DOHH2 (cell line): ENCODE results near the gene TMEM214.

ENCODE experiments used
- H3F3A ChIP-seq: fragments of 200-600 bp; sonication (generic), shearing (Covaris generic); 2 replicates; pipeline ENCODE4 v1.6.0; 2016; ENCODE audit warnings: antibody characterized with exemption, mild to moderate bottlenecking; ENCODE audit not compliant: control insufficient read depth, insufficient read depth
- H3K27ac ChIP-seq: fragments of 200-600 bp; sonication (generic); 2 replicates; pipeline ENCODE4 v1.5.1; 2014; ENCODE audit warnings: low read depth, mild to moderate bottlenecking, low read length, moderate library complexity
- H3K27me3 ChIP-seq: fragments of 200-600 bp; sonication (generic); 2 replicates; pipeline ENCODE4 v1.6.1; 2014; ENCODE audit warnings: mild to moderate bottlenecking, low read length, mixed read lengths; ENCODE audit not compliant: control insufficient read depth
- H3K36me3 ChIP-seq: fragments of 200-600 bp; sonication (generic); 2 replicates; pipeline ENCODE4 v1.6.1; 2014; ENCODE audit warnings: mild to moderate bottlenecking, low read length, moderate library complexity, mixed read lengths; ENCODE audit not compliant: control insufficient read depth
- H3K4me1 ChIP-seq: fragments of 200-600 bp; sonication (generic); 2 replicates; pipeline ENCODE4 v1.6.1; 2014; ENCODE audit warnings: mild to moderate bottlenecking, low read length, mixed read lengths; ENCODE audit not compliant: control insufficient read depth
- H3K4me2 ChIP-seq: fragments of 200-600 bp; sonication (generic); 2 replicates; pipeline ENCODE4 v1.6.0; 2014; ENCODE audit warnings: mild to moderate bottlenecking, low read length, moderate library complexity
- H3K4me3 ChIP-seq: fragments of 200-600 bp; sonication (generic); 2 replicates; pipeline ENCODE4 v1.5.1; 2014; ENCODE audit warnings: mild to moderate bottlenecking, low read length, mixed read lengths
- H3K79me2 ChIP-seq: fragments of 200-600 bp; sonication (generic); 2 replicates; pipeline ENCODE4 v1.6.1; 2014; ENCODE audit warnings: mild to moderate bottlenecking, low read length, mixed read lengths; ENCODE audit not compliant: control insufficient read depth
- H3K9me2 ChIP-seq: fragments of 200-600 bp; sonication (generic); replicated peaks from 2 replicates; pipeline ENCODE4 v1.6.1; 2014; ENCODE audit warnings: mild to moderate bottlenecking, low read length, mixed read lengths; ENCODE audit not compliant: control insufficient read depth
- H3K9me3 ChIP-seq: fragments of 200-600 bp; sonication (generic); 2 replicates; pipeline ENCODE4 v1.6.1; 2014; ENCODE audit warnings: antibody characterized with exemption, low read length, mixed read lengths; ENCODE audit not compliant: control insufficient read depth, insufficient read depth
- H4K20me1 ChIP-seq: fragments of 200-600 bp; sonication (generic); 2 replicates; pipeline ENCODE4 v1.6.0; 2014; ENCODE audit warnings: low read depth, mild to moderate bottlenecking, antibody characterized with exemption, low read length, moderate library complexity; ENCODE audit not compliant: control insufficient read depth, insufficient read depth
- EZH2phosphoT487 ChIP-seq: fragments of 200-600 bp; sonication (generic); IDR thresholded peaks from 2 replicates; pipeline ENCODE4 v1.6.1; 2017; ENCODE audit warnings: borderline replicate concordance, mild to moderate bottlenecking, antibody characterized with exemption, low read length, moderate library complexity, mixed read lengths
- TF ChIP-seq, protein P1 (sequence below): fragments of 200-600 bp; sonication (generic); IDR thresholded peaks from one replicate; pipeline ENCODE4 v1.5.1; 2014; ENCODE audit warnings: antibody characterized with exemption, mild to moderate bottlenecking, low read depth, low read length; ENCODE audit not compliant: poor library complexity, severe bottlenecking

The TMEM214 gene

DNA sequence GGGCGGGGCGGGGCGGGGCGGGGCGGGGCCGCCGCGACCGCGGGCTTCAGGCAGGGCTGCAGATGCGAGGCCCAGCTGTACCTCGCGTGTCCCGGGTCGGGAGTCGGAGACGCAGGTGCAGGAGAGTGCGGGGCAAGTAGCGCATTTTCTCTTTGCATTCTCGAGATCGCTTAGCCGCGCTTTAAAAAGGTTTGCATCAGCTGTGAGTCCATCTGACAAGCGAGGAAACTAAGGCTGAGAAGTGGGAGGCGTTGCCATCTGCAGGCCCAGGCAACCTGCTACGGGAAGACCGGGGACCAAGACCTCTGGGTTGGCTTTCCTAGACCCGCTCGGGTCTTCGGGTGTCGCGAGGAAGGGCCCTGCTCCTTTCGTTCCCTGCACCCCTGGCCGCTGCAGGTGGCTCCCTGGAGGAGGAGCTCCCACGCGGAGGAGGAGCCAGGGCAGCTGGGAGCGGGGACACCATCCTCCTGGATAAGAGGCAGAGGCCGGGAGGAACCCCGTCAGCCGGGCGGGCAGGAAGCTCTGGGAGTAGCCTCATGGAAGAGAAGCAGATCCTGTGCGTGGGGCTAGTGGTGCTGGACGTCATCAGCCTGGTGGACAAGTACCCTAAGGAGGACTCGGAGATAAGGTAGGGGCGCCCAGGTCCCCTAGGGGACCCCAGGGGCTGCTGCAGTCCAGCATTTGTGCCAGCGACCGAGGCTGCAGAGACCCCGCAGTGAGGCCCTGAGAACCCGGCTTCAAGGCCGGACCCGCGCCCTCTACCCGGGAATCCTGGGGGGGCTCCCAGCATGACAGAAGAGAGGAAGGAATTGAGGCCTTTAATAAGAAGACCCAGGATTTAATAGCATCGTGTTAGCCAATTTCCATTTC is 54.2 kb downstream of the TMEM214 start, which contains the start of gene KHK:
Gene KHK (plus strand): TSS at position 49 of the 870 bp plus-strand sequence. CDS start 488 bp downstream, at position 537.
- peak within 1 kb of the TSS; percentile 86 for H3K4me3 ChIP-seq
- H3K27me3 ChIP-seq = no peaks in the 10 kb centered on the region
- H3K9me3 ChIP-seq = no peaks in the 10 kb centered on the region
- H3K27ac ChIP-seq = peak within 1 kb of the TSS; percentile 70
- H4K20me1 ChIP-seq = no peaks in the 10 kb centered on the region
- no peaks in the 10 kb centered on the region for H3K79me2 ChIP-seq
- peaks cover 26% of the 10 kb centered on the region for H3K4me1 ChIP-seq
- H3K36me3 ChIP-seq = no peaks in the 10 kb centered on the region
- no peaks in the 10 kb centered on the region for H3F3A ChIP-seq
- H3K9me2 ChIP-seq = no peaks in the 10 kb centered on the region
- peak within 1 kb of the TSS; percentile 94 for H3K4me2 ChIP-seq
- TF ChIP-seq EZH2phosphoT487 = no peak
- TF ChIP-seq, protein P1, sequence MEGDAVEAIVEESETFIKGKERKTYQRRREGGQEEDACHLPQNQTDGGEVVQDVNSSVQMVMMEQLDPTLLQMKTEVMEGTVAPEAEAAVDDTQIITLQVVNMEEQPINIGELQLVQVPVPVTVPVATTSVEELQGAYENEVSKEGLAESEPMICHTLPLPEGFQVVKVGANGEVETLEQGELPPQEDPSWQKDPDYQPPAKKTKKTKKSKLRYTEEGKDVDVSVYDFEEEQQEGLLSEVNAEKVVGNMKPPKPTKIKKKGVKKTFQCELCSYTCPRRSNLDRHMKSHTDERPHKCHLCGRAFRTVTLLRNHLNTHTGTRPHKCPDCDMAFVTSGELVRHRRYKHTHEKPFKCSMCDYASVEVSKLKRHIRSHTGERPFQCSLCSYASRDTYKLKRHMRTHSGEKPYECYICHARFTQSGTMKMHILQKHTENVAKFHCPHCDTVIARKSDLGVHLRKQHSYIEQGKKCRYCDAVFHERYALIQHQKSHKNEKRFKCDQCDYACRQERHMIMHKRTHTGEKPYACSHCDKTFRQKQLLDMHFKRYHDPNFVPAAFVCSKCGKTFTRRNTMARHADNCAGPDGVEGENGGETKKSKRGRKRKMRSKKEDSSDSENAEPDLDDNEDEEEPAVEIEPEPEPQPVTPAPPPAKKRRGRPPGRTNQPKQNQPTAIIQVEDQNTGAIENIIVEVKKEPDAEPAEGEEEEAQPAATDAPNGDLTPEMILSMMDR = no peak

- Histone ChIP-seq H3K9me3 (no peaks in the 10 kb centered on the region), H3K4me1 (peaks cover 23% of the 10 kb centered on the region), H3K9me2 (no peaks in the 10 kb centered on the region), H3K27ac (no peak overlapping the region), H3K4me2 (peak overlapping the region; percentile 94), H3K36me3 (no peaks in the 10 kb centered on the region), H3K4me3 (peak overlapping the region; percentile 78; the same call in 1 of the 2 replicates), H3K27me3 (no peaks in the 10 kb centered on the region), H3K79me2 (no peaks in the 10 kb centered on the region), H3F3A (no peaks in the 10 kb centered on the region), H4K20me1 (no peaks in the 10 kb centered on the region)
- TF ChIP-seq, protein P1 = no peak
- TF ChIP-seq EZH2phosphoT487 = no peak
Measured at GRCh38 chr2:27087823-27088410, 55.2 kb downstream of the TMEM214 start.

DNA sequence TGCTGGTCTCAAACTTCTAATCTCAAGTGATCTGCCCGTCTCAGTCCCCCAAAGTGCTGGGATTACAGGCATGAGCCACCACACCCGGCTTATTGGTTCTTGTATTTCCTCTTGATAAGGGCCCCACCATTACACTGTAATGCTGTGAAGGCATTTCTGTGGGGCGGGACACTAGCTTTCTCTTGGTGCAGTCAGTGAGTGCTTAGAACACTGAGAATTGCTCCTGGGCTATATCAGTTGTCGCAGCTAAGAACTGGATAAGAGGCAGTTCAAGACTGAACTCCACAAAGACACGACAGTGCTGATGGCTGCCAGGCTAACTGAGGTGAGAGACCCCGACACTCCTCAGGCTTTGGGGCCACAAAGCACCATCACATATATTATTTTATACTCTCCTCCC is 55.9 kb downstream of the TMEM214 start:
- no peaks in the 10 kb centered on the region for H3F3A ChIP-seq
- no peak overlapping the region for H3K4me3 ChIP-seq
- H3K36me3 ChIP-seq = no peaks in the 10 kb centered on the region
- no peak overlapping the region for H3K27ac ChIP-seq
- TF ChIP-seq EZH2phosphoT487 = no peak
- TF ChIP-seq, protein P1 = no peak
- H3K27me3 ChIP-seq = no peaks in the 10 kb centered on the region
- no peaks in the 10 kb centered on the region for H3K9me3 ChIP-seq
- no peak overlapping the region for H3K4me2 ChIP-seq
- peaks cover 23% of the 10 kb centered on the region for H3K4me1 ChIP-seq
- H3K9me2 ChIP-seq = no peaks in the 10 kb centered on the region
- H3K79me2 ChIP-seq = no peaks in the 10 kb centered on the region
- no peaks in the 10 kb centered on the region for H4K20me1 ChIP-seq
